Measurements from ENCODE around the gene KRT2.

The KRT2 gene

DNA sequence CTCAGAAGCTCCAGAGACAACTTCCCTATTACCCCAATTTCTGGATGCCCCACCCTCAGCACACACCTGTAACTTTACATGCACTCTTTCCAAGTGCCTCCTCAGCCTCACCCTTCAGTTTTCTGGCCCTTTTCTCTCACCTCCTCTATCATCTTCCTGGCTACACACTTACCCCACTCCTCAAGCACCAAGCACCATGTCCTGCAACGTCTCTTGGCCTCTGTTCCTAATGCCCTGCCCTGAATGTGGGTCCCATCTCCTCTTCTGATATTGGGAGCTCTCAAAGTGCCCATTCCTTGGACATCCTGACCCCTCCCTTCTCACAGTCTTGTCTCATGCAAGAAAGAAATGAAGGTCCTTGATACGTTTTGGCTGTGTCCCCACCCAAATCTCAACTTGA is 51.9 kb downstream of the KRT2 start:
- DNase-seq (ENCODE audit: low read depth in 2 of 2), result no peak

DNA sequence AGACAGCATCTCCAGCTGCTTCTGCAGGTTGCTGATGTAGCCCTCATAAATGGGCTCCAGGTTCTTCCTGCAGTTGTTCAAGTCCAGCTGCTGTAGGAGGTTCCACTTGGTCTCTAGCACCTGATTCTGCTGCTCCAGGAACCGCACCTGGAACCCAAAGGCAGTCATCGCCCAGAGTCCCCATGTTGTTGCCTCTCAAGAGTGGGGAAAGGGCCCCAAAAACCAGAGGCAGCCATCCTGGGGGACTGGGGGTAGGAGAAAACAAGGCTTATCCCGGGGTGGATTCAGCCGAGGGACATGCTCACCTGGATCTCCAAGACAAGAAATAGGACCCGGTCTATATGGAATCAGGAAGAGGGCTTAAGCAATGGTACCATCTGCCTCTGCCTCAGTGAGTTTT is 53.0 kb downstream of the KRT2 start:
- DNase-seq (ENCODE audit: low read depth in 2 of 2), result no peak
